Measurements from ENCODE around the gene ABCD1.
"Not testable (repeated sequence)": the region's sequence is repeated elsewhere in the genome, so short reads cannot be mapped to it uniquely, and the experiment has no call there.

Gene ABCD1

GRCh38 chrX:153736071-153736820 is 11.6 kb downstream of the ABCD1 start:
- DNase-seq, result no peak

GRCh38 chrX:153736871-153737441 is 12.3 kb downstream of the ABCD1 start:
- no peak for DNase-seq

GRCh38 chrX:153738056-153738605 is 13.5 kb downstream of the ABCD1 start:
- DNase-seq, result no peak

DNA sequence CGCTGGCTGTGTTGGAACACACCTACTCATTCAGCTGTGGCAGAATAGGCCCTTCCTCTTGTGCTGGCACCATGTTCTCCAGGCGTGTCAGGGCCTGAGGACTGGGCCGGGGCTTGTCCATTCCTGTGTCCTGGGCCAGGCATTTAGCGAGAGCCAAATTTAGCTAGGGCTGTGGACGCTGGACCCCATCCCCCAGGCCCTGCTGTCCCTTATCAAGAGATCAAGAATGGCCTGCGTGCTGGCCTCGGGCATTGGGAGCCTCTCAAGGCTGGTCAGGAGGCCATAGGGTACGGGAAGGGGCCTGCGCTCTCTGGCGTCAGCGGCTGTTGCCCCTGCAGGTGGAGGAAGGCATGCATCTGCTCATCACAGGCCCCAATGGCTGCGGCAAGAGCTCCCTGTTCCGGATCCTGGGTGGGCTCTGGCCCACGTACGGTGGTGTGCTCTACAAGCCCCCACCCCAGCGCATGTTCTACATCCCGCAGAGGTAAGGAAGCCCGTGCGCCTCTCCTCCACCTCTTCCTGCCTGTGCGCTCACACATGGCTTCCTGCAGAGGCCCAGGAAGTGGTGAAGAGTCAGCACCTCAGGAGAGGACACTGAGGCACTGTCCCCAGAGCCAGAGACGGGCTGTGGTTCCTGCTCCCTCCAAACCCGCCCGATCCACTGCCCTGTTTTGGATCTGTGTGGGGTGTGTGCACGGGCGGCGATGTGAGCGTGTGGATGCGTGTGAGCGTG is 15.3 kb downstream of the ABCD1 start:
- no peak for DNase-seq

DNA sequence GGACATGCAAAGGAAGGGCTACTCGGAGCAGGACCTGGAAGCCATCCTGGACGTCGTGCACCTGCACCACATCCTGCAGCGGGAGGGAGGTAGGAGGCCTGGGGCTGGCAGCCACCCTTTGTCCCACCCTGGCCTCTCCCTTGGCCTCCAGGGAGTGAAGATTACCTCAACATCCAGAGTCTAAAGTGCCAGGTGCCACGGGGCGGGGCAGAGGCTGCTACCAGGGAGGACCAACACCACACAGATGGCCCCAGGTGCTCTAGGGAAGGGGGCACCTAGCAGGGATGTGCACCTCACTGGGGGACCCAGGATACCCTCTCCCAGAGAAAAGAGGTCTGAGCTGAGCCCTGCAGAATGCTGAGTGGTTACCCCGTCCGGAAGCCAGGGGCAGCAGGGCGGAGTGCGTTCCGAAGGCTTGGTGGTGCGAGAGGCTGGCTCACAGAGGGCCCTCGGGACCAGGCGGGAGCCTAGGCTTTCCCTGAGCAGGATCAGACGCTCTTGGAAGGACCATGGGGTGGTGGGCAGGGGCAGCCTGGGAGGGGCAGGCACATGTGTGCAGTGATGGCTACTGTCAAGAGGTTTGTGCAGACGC is 16.1 kb downstream of the ABCD1 start:
- DNase-seq, result no peak

DNA sequence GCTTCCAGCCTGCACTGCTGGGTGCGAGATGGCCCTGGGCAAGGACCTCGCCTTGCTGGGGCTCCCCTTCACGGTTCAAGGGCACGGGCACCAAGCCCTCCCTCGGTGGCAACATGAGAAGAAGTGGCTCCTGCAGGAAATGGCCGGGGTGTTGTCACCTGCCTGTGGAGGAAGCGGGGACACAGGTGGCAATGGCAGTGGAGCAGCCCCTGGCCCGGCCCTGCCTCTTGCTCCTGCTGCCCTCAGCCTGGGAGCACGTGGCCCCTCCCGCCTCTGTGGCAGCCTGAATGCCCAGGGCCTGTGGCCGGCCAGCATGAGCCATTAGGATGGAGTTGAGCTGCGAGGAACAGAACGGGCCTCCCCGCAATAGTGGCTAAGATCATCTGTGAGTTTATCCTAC is 16.8 kb downstream of the ABCD1 start:
- DNase-seq, result no peak

- not testable (repeated sequence) for DNase-seq
These were observed 17.5 kb downstream of the ABCD1 start for GRCh38 chrX:153742111-153742510.

- not testable (repeated sequence) for DNase-seq
These were observed 18.3 kb downstream of the ABCD1 start for GRCh38 chrX:153742796-153743467.

DNA sequence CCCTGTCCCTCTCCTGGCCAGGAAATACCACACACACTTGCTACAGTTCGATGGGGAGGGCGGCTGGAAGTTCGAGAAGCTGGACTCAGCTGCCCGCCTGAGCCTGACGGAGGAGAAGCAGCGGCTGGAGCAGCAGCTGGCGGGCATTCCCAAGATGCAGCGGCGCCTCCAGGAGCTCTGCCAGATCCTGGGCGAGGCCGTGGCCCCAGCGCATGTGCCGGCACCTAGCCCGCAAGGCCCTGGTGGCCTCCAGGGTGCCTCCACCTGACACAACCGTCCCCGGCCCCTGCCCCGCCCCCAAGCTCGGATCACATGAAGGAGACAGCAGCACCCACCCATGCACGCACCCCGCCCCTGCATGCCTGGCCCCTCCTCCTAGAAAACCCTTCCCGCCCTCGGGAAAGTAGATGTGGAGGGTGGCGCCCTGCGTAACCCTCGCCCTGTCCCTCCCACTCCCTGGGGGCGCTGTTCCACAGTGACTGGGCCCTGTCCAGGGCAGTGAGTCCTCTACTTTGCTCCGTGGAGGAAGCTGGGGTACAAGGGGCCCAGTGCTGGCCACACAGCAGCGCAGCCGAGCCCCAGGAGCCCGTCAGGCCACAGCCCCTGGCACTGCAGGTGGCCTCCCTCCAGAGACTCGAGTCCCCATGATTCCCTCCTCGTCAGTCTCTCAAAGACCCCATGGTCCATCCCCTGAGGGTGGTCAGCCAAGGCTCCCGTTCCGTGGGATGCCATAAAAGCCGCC is 19.0 kb downstream of the ABCD1 start:
- not testable (repeated sequence) for DNase-seq

- no peak for DNase-seq
These were observed 19.8 kb downstream of the ABCD1 start for GRCh38 chrX:153744210-153745066.

- DNase-seq, result not testable (repeated sequence)
These were observed 20.4 kb downstream of the ABCD1 start for GRCh38 chrX:153745067-153745433.

- DNase-seq, result no peak
These were observed 21.7 kb downstream of the ABCD1 start for GRCh38 chrX:153746359-153746758.

- not testable (repeated sequence) for DNase-seq
These were observed 22.3 kb downstream of the ABCD1 start for GRCh38 chrX:153746991-153747390.

GRCh38 chrX:153749017-153749416 is 24.4 kb downstream of the ABCD1 start:
- not testable (repeated sequence) for DNase-seq

DNA sequence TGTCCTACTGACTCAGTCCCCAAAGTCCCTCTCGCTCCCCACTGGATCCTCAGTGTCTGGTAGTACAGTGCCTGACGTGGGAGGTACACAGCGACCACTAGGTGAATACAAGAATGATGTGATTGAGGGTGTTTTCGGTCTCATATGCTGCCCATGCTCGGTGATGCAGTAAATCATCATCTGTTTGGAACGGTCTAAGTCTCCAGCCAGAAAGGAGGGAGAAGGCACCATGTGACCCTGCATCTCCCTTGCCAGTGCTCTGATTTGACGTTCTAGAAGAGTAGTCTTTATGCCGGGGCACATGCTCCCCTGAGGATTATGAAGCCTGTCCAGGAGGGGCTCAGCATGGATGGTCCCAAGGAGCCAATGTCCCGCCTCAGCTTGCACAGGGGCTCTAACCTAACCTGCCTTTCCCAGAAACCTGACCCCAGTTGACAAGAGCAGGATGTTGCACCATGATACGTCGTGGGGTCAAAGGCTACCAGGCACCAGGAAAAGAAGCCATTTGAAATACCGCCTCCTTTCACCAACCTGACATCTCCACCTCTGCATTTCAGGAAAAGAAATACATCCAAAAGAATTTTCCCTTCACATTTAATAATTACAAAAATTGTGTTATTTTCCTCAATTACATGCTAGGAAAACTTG is 25.6 kb downstream of the ABCD1 start:
- peak; percentile 57 for DNase-seq

DNA sequence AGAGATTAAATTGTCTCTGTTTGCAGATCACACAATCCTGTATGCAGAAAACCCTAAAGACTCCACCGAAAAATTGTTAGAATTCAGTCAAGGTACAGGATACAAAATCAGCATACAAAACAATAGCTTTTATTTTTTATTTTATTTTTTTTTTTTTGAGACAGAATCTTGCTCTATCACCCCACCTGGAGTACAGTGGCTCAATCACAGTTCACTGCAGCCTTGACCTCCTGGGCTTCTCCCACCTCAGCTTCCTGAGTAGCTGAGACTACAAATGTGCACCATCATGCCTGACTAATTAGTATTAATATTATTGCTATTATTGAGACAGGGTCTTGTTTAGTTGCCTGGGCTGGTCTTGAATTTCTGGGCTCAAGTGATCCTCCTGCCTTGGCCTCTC is 30.5 kb downstream of the ABCD1 start:
- DNase-seq, result no peak

GRCh38 chrX:153761863-153762262 is 37.2 kb downstream of the ABCD1 start:
- DNase-seq, result no peak

- DNase-seq, result no peak
These were observed 38.0 kb downstream of the ABCD1 start for GRCh38 chrX:153762626-153763173.

GRCh38 chrX:153763298-153763932 is 38.8 kb downstream of the ABCD1 start:
- DNase-seq, result no peak

All from NCI-H1694 (cell line).